Hepatic stellate cell (primary cell): ENCODE measurements around the gene FSD2.
"Not testable (repeated sequence)": the region's sequence is repeated elsewhere in the genome, so short reads cannot be mapped to it uniquely, and the experiment has no call there.

Experiments used
- DNase-seq: peaks from one replicate; pipeline ENCODE4 v3.0.0; 2011; ENCODE audit warnings: low spot score

FSD2 gene

DNA sequence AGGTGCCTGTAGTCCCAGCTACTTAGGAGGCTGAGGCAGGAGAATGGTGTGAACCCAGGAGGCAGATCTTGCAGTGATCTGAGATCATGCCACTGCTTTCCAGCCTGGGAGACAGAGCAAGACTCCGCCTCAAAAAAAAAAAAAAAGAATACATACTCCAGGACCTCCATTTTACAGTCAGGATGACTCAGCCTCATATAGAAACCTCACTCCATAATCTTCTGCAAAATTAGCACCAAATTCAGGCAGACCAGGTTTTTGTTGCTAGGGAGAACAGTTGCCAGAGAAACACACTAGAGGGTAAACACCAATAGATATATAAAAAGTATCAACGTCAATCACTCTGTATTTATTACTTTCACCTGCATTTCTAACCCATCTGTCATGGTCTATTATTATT is 67.9 kb downstream of the FSD2 start:
- no peak for DNase-seq

DNA sequence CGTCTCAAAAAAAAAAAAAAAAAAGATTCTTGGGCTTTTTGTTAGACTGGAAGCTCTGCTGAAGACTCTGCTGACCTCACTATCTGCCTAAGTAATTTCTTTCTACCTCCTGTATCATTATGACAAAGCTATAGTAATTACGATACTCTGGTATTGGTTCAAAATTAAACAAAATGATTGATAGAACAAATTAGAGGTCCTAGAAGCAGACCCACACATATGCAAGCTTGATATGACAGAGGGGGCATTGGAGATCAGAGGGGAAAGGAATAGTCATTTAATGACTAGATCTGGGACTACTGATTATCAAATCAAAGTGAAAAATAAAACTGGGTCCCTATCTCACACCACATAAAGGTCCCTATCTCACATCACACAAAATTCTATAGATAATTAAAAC is 74.3 kb downstream of the FSD2 start:
- DNase-seq: no peak

DNA sequence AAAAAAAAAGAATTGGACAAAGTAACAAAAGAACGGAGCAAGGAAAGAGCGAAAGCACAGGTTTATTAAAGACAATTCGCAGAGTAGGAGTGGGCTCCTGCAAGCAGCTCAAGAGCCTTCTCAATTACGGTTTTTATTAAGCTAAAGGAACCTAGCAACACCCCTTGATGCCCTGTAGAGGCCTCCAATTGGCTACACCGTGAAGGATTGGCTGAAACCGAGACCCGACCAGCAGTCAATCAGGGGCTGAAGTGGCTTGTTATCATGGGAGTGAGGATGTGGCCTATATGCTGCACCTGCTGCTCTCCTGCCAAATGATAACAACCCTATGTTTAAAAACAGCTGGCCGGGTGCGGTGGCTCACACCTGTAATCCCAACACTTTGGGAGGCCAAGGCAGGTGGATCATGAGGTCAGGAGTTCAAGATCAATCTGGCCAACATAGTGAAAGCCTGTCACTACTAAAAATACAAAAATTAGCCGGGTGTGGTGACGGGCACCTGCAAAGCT is 75.8 kb downstream of the FSD2 start:
- no peak for DNase-seq

DNA sequence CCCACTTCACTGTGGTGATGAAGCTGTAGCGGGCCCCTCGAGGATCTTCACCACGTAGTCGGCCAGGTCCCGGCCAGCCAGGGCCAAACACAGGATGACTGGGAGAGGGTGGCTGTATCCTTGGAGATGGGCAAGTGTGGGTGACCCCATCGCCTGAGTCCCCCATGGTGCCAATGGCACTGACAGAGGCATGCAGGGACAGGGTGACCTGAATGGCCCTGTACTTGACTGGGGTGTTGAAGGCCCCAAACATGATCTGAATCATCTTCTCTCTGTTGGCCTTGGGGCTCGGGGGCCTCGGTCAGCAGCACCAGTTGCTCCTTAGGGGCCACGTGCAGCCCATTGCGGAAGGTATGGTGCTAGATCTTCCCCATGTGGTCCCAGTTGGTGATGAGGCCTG is 79.1 kb downstream of the FSD2 start:
- no peak for DNase-seq

DNA sequence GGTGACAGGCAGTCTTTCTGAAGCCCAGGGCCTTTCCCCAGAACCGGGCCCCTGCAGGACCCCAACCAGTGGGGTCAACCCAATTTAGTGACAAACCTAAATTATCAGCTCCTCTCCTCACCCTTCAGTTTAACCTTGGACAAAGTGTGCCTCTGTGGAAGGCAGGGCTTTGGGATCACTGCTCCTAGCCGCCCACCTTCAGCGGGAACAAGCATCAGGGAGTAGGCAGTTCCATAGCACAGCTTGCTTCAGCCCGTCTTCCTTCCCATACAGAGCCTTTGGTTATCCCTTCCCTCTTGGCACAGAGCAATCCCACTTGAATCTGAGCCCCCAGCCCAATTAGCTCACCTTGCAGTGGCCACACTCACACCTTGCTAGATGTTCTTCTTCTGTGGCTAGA is 90.9 kb downstream of the FSD2 start:
- DNase-seq: no peak

DNA sequence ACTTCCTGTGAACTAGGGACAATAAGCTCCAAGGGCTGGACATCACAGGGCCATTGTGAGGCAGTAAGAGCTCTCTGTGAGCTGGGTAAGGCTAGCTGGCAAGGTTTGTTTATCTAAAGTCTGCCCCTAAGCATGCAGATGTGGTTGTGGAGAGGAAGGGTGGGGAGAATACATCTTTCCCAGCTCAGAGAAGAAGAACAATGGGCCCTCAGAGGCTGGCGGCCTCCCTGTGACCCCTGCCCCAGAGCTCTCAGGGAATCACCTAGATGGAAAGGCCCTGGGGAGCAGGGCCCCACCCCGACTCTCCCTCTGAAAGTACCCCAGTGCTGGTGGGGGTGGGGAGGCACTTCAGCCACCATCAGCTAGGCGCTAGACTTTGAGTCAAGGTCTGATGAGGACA is 91.9 kb downstream of the FSD2 start:
- no peak for DNase-seq

DNA sequence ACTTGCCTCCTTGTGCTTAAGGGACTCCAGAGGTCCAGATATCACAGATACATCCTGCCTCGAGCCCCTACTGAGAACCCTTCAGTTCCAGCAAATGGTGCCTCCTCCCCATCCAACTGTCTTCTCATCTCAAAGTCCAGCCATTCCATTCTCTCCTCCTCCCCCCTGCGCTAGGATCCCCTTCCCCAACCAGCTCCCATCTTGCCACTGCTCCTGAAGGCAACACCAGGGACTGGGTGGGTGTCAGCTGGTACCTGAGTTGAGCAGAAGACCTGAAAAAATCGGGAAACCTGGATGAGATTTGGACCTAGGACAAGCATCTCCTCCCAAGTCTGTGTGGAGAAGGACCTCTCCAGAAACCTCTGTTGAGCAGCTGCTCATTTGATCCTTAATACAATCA is 93.8 kb downstream of the FSD2 start:
- DNase-seq: no peak

DNA sequence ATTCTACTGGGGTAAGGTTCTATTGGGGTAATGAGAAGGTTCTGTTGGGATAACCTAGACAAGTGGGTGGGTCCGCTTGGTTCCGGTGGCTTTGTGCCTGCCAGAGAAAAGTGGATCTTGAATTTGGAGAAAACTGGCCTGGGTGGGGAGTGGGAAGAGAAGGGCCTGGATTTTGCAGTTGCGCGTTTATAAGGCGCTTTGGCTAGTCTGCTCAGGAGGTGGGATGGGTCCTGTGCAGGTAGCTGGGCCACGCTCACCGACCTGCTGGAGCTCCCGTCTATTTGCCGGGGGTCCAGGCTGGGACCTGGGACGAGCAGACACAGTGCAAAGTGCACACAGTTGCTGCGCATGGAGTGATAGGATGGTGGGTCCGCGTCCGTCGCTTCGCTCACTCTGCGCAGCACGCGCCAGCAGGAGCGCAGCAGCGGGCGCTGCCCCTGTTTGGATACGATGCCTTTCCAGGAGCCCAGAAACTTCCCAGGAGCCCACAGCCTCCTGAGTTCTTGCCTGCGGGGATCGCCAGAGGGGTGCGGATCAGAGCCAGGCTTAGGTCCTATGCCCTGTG is 94.9 kb downstream of the FSD2 start:
- DNase-seq: no peak

DNA sequence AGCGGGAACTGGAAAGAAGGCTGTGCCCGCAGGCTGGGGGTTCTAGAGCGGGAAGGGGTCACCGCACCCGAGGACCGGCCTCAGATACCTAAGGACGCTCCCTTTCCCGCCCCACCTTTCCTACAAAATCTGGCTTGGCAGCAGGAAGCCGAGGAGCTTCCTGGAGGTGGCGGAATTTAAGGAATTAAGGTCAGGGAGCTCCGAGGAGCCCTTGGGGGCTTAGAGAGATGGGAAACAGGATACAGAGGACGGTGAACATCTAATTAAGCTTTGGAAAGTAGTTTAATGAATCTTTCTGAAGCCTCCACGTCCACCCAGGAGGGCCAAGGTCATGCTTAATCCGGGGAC is 95.7 kb downstream of the FSD2 start:
- no peak for DNase-seq

DNA sequence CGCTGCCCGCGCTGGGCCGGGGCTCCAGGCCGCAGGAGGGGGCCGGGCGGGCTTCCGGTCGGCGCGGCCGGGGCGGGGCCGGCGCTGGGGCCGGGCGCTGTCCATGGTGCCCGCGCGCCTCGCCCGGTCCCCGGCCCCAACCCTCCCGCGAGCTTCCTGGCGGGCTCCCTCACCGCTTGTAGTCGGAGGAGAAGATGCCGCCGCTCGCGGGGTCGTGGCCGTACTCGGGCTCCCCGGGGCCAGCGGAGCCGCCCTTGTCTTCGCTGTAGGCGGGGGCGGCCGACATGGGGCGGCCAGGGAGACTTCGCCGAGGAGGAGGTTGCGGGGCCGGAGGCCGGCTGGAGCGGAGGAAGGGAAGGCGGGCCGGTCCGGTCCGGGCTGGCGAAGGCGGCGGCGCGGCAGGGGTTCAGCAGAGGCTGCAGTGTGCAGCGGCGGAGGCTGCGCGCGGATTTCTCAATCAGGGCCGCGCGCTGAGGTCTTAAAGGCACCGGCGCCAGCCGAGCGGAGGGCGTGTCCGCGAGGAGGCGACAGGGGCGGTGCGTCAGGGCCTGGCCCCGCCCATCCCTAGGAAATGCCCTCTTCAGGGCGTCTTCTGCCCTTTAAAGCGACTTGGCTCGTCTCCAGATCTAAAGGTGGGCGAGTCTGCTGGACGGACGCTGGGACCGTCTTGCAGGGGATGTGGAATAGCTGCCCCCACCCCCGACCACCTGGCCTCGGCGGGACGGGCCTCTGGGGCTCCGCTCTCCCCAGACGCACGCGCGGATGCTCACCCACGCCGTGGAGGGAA is 96.3 kb downstream of the FSD2 start, which contains the start of gene AP3B2:
Gene AP3B2, minus strand, starts transcription at position 455 of the 787 bp plus-strand sequence. Its CDS starts 169 bp downstream, at position 286.
- peak; percentile 83 for DNase-seq

DNA sequence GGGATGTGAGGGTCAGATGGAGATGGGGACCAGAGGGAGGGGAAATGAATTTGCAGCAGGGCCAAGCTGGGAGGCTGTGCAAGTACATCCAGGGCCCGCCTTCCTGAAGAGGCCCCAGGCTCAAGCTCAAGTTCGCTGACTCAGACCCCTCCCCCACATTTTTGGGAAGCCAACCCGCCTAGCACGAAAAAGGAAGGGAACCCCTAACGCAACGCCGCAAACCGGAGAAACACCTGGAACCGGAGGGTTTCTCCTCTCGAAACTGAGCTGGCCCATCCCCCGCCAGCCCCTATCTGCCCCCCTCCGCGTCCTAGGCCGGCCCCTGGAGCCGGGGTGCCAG is 96.8 kb downstream of the FSD2 start:
- no peak for DNase-seq

DNA sequence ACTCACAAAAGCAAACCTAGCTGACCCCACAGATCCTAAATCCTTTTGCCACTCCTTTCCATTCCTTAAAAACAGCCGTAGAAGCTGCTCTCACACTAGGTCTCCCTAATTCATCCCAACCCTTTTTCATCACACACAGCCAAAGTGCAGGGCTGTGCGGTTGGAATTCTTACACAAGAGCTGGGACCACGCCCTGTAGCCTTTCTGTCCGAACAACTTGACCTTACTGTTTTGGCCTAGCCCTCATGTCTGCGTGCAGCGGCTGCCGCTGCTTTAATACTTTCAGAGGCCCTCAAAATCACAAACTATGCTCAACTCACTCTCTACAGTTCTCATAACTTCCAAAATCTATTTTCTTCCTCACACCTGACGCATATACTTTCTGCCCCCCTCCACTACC is 100.0 kb downstream of the FSD2 start:
- not testable (repeated sequence) for DNase-seq
